ENCODE measurements around the gene IGF2BP2.
A peak's percentile ranks its signal among the peaks of the same experiment; 100 is the strongest.

The IGF2BP2 gene

DNA sequence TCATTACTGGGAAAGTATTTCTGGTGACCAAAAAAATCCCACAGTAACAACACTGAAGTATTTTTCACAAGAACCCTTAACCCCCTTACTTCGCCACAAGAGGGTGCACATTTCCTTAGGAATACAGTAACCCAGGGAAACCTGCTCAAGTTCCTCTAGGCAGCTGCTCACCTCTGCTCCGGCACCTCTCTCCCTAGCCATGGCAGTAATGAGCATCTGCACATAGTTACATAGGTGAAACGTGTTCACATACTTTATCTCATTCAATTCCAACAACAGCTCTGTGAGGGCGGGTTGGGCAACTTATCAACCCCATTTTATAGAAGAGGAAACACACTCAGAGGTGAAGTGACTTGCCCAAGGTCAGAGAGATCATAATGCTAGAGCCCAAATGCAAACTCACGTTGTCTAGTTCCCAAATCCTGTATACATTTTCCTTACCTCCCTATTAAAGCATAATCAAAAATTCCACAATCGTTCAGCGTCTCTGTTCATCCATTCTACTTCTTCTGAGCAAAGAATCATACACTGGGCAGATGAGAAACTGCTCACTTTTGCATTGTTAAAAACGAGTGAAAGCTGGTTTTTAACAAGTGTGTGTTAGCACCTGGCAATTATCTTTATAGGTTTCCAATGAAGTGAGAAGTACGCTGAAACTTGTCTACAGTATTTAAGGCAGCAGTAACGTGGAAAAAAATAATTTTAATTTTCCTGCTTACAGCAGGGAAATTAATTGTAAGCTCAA is 90.7 kb downstream of the IGF2BP2 start:
- peak; percentile 62 to 64 for DNase-seq (ENCODE audit: low read depth in 2 of 2)

DNA sequence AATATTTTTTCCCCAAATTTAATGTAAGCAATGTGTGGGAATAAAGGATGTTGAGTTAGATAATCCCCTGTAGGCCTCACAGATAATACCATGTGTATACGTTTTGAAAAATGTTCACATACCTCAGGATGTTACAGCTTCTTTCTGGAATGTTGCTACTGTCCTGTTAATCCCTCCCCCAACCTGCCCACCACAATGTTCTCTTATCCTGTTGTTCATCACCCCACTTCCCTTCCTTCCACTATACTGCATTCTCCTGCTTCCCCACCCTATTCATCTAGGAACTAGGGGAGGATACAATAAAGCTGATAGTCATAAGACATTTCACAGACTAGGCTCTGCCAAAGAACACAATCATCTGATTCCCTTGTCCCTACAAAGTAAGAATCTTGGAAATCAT is 92.1 kb downstream of the IGF2BP2 start:
- peak; percentile 90 to 91 for DNase-seq (ENCODE audit: low read depth in 2 of 2)

DNA sequence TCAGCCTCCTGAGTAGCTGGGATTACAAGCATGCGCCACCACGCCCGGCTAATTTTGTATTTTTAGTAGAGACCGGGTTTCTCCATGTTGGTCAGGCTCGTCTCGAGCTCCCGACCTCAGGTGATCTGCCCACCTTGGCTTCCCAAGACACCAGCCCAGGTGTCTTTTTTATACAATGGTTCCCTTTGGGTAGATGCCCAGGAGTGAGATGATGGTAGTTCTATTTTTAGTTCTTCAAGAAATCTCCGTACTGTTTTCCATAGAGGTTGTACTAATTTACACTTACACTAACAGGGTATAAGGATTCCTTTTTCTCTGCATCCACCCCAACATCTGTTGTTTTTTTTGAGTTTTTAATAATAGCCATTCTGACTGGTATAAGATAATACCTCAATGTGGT is 94.3 kb downstream of the IGF2BP2 start:
- DNase-seq (ENCODE audit: low read depth in 2 of 2) = no peak

DNA sequence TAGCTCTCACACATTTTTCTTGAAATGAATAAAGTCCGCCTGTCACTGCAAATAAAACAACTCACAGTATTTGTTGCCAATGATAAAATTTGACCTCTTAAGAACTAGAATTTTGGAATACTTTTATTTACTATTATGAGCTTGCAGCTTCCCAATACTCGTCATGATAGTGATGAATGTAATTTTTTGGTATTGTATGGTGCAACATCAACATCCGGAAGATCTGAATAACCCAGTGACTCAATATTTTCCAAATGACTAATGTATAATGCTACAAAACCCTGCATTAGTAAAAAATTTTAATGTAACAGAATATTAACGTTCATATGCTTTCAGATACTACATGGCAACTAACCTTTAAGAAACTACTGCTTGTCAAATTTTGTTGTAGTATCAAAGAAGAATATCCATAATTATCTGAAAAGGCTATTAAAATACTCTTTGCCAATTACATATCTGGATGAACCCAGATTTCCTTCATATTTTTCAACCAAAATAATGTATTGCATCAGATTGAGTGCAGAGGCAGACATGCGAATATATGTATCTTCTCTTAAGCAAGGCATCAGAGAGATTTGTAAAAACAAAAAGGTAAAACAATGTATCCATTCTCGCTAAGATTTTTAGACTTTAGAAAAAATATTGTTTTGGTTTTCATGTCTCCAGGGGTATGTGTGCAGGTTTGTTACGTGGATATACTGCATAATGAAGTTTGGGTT is 95.3 kb downstream of the IGF2BP2 start:
- DNase-seq (ENCODE audit: low read depth in 2 of 2) = peak; percentile 78

DNA sequence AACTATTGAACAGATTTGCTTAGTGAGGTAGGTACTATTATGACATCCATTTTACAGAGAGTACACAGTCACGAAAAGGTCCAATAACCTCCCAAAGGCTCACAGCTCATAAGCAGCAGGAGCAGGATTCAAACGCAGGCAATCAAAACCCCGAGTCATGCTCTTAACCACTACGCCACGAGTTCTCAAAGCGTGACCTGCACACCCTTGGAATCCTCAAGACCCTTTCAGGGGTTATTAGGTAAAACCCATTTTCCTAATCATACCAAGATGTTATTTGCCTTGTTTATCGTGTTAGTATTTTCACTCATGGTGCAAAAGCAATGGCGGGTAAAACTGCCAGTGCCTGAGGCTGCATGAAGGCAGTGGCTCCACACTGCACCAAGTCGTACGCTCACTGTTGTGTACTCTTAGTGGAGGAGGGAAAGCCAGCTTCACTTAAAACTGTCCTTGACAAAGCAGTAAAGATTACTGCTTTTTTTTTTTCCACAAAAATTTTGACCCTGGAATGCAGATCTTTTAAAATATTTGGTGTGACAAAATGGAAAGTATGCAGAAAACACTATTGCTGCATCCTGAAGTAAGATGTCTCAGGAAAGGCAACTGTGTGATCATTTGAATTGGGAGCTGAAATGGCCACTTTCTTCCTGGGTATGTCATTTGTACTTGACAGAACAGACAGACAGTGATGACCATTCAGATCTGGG is 96.1 kb downstream of the IGF2BP2 start:
- peak in 1 of 2 experiments; percentile 39 for DNase-seq (ENCODE audit: low read depth in 2 of 2)

DNA sequence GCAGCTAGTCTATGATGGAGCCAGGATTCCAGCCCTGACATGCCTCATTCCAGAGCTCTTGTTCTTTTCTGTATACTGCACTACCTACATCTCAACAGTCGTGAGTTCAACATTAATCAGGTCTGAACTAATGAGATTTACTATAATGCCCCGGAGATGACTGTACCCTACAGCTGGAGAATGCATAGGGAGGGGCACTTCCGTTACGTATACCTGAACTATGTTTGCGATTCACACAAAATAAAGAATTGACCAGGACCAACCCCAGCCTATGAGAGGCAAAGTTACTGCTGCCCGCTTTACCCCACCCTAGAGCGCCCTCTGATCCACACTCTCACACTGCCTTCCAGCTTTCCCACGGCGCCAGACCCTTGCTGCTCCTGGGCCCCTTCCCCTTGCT is 97.0 kb downstream of the IGF2BP2 start:
- DNase-seq (ENCODE audit: low read depth in 2 of 2) = no peak

DNA sequence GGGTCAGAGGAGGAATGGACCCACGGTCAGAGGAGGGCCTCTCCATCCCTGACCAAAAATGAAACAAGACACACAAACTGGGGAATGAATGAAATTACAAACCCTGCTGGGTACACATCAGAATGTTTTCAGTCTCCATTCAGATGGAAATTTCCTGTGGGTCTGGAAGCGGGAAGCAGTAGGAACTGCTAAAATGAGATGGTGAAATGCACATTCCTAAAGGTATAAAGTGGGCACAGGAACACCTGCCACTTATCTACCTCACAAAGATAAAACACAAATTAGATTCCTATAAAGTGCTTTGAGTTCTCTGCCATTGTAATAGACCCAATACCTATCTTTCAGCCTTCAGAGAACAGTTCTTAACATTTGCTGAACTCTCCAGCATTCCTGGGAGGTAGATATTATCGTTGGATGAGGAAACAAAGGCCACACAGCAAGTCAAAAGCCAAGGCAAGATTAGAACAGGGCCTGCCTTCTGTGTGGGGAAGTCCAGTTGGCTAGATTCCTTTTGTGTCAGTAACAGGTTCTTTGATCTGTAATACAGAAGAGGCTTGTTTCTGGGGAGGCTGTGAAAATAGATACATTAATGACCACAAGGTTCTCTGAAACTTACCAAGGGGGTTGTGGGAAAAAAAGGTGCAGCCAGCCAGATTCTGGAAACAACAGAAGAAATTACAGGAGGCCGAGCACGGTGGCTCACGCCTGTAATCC is 98.4 kb downstream of the IGF2BP2 start:
- DNase-seq (ENCODE audit: low read depth in 2 of 2) = no peak

DNA sequence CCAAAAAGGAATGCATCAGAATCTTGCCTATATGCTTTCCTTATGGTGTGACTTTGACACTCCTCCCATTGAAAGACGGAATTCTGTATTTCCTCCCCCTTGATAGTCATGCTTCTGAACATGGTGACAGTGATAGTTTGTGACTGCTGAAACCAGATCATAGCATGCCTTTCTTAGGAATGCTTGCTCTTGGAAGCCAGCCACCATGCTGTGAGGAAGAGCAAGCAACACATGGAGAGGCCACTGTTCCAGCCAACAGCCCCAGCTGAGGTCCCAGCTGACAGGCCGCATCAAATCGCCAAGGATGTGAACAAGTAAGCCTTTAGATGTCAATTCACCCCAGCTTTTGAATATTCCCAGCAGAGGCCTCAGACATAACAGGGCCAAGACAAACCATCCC is 100.1 kb downstream of the IGF2BP2 start:
- no peak for DNase-seq (ENCODE audit: low read depth in 2 of 2)

DNA sequence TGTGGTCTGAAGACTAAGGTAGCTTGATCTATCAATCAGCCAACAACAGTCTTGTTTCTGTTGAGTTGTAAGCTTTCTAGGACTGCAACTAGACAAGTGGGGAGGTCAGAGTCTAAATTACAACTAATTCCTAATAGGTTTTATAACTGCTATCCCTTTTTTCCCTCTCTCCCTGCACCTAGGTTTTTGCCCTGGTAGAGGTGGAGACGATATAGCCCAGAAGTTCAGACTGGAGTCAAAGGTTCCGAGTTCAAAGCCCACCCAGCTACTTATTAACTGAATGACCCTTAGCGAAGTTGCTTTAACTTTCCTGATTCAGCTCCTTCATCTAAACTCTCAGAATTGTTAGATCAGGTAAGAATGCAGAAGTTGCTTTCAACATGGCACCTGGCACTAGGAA is 100.6 kb downstream of the IGF2BP2 start:
- DNase-seq (ENCODE audit: low read depth in 2 of 2) = no peak

DNA sequence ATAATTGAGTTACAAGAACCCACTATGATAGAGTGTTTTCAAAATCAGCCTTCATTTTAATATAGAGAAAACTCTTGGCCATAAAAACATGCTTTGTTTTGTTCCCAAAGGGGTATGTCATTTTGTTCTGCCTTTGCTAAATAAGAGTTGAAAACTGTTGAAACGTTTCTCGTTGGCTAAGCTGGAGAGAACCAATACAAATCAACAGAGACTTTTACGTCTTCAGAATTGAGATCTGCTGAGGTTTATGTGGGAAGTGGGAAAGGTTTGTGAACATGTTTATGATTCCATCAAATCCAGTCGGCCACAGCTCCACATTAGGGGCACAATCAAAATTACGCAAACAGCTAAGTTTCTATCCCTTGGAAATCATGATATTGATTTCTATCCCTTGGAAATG is 102.0 kb downstream of the IGF2BP2 start:
- no peak for DNase-seq (ENCODE audit: low read depth in 2 of 2)

DNA sequence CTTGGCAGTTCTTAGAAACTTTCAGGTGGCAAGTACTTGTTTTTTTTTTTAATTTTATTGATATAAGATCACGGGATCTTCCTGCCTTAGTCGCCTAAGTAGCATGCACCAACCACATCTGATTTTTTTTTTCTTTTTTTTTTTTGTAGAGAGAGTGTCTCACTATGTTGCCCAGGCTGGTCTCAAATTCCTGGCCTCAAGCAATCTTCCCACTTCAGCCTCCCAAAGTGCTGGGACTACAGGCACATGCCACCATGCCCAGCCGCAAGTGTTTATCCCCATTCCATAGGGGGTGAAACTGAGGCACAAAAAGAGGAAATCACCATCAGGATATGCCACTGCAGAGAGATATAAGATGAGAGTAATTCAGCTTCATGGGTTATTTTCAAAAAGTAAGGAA is 102.9 kb downstream of the IGF2BP2 start:
- no peak for DNase-seq (ENCODE audit: low read depth in 2 of 2)

DNA sequence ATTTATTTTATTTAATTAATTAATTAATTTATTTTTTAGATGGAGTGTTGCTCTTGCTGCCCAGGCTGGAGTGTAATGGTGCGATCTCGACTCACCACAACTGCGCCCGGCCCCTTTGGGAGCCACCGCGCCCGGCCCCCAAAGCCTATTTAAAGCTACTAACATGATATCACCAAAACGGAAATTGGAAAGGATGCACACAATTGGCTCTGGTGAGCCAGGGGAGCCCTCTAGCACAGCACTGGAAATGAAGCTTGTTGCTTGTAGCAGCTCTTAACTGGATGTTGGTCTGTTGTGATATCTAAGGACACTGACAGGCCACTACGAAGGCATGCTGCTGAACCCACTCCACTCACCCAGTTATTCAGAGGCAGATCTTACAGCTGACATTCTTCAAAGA is 104.5 kb downstream of the IGF2BP2 start:
- DNase-seq (ENCODE audit: low read depth in 2 of 2) = no peak

DNA sequence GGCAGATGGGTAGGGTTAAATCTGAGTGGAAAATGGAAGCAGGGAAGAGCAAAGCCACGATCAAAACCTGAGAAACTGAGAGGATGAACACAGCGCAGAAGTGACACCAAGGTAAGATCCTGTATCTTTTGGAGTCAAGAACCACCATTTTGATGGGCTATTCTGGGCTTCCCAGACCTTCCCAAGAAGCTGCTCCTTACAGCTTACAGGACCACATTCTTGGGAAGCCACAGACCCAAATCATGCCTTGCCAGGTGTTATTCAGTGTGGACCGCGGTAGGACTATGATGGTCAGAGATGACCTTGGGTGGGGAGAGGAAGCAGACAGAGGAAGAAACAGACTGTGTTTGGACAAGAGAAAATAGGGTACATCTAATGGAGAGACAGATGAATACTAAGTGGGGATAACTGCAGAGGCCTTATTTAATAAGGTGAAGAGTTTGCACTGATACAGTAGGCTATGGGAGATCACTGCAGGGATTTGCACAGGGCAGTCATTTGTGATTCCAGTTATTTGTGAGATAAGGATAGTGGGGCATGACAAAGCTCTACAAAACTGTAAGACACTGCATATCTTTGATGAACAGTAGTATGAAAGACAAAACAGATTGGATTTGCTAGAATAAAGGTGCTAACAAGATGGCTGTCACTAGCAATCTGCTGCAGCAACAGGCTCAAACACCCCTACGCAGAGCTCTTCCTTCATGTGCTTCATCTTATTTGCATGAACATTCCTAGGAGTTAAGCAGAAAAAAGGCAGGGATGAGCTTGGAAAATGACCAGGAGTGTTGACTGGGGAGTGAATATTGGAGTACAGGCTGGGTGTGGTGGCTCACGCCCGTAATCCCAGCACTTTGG is 105.9 kb downstream of the IGF2BP2 start:
- no peak for DNase-seq (ENCODE audit: low read depth in 2 of 2)

DNA sequence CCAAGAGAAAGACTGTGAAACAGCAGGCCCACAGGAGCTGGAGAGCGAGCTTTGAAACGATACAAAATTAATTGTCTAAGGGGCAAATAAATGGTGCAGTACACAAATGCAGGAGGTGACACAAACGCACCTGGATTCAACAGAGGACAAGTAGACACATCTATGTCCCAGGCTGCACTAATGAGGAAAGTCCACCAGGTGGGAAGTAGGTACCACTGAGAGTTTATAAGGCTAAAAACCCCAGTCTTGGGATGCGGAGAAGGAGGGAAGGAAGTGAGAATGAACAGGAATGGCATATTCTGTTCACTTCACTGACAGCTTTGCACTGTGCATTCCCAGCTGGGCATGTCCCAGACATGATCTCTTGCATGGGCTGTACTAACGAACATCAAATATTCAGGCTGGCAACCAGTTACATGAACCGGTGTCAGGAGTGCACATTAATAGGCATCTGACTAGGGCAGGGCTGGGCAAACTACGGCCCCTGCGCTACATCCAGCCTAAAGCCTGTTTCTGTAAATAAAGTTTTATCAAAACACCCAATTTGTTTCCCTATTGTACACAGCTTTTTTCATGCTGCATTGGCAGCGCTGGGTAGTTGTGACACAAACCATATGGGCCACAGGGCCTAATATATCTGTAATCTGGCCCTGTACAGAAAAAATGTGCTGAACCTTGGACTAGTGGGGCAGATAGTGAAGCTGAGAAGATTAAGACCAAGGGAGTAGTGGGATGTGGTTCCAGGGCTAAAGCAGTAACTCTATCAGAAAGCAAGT is 107.0 kb downstream of the IGF2BP2 start:
- no peak for DNase-seq (ENCODE audit: low read depth in 2 of 2)

DNA sequence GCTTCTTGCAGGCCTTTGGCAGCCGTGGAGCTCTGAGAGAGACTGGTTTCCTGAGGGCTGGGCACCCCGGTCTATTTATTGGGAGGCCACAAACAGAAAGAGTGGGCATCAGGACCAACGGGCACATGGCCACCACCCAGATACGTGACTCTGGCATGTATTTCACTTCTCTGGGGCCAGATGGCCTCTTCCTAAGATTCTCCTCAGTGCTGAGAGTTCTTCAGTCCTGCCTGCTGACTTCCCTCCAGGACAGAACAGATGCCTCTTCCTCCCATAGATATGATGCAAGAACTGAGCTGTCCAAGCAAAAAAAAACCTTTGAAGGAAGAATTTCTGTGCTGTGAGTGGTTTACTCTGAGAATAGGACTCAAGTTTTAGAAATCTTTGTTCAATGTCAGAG is 107.7 kb downstream of the IGF2BP2 start:
- DNase-seq (ENCODE audit: low read depth in 2 of 2) = peak; percentile 69 to 74

DNA sequence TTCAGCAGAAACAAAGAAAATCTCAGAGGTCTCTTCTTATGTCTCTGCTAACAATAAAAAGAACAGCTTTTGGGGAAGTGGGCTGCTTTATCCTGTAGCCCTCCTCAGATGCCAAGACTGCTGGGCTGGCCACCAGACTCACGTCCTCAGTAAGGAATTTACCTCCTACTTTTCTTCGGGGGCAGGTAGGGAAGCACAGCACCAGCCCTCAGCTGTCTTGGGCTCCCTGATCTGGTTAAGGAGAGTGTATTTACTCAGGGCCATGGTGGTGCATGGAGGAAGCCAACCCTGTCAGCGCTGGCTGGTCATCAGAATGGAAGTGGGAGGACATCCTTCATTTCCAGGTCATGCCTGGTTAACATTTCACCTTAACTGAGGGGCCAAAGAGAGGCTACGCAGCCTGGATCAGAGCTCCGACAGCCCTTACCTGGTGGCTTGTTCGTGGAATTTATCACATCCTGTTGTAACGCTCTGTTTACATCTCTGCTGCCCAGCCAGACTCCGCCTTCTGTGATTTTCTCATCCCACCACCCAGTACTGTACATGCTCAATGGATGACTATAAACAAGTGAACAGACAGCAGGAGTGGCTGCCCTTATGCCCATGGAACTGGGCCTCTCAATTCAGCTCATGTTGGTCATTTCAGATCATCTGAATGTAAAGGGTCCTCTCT is 108.3 kb downstream of the IGF2BP2 start:
- no peak for DNase-seq (ENCODE audit: low read depth in 2 of 2)

DNA sequence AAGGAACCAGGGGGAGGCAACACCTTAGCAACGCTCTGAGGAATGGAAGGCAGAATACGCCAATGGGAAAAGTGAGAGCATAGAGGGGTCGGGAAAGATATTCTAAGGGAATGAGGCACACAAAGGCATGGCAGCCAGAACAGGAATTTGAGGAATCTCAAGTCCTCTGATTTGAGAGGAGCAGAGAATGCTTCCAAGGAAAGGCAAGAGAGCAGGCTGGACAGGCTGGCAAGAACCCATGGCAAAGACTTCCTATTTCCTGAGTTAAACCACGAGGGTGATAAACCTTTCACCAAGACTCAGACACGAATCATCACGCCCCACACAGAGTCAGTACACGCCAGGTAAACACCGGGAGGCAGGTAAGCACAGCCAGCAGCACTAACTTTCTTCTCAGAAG is 109.8 kb downstream of the IGF2BP2 start:
- peak; percentile 49 to 53 for DNase-seq (ENCODE audit: low read depth in 2 of 2)

DNA sequence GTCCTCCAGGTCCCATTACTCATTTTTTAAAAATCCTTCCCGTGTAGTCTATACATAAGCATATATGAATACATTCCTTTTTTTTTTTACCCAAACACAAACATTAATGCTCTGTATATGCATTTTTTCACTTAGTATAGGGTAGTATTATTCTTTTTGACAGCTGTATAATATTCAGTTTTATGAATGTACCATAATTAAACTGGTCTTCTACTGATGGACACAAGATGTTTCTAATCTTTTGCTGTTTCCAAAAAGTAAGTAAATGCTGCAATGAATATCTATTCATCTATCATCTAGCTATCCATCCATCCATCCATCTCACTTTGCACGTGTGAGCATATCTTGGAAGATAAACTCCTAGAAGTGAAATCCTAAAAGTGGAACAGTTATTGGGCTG is 110.8 kb downstream of the IGF2BP2 start:
- no peak for DNase-seq (ENCODE audit: low read depth in 2 of 2)

DNA sequence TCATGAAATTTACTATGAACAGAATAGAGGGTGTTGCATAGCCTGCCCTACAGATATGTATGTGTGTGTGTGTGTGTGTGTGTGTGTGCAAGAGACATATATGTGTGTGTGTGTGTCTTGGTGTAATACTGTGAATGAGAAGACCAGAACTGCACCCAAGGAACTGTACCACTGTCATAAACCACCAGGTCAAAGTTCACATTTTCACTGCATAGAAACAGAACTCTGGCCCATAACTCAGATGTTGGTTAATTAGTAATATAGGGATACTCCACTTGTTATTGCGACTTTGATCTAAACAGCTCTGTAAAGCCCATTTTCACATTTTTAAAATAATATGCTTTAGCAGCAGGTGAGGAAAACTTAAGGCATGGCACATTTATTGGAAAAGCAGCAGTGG is 111.8 kb downstream of the IGF2BP2 start:
- no peak for DNase-seq (ENCODE audit: low read depth in 2 of 2)

DNA sequence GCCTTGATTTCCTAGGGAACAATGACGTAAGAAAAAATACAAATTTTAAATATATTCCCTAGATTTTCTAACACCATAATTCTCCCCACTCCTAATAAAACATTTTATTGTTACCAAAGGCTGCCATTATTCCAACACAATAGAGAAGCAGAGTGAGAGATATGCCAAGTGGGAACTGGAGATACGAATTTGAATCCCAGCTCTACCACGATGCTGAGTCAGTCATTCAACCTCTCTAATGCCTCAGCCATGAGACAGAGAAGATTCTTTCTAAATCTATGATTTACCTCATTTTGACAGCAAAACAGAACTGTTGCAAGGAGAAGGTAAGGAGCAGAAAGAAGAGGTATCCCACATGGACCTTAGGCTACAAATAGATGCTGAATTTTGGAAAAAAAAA is 112.5 kb downstream of the IGF2BP2 start:
- DNase-seq (ENCODE audit: low read depth in 2 of 2) = no peak

All from fibroblast of skin of left quadriceps (primary cell).